ENCODE measurements around the gene DACT3. TPM values are rescaled to one million over a fixed set of nuclear protein-coding genes. Genes with fewer than 3 reads are reported as not detected.
"Not testable (repeated sequence)": the region's sequence is repeated elsewhere in the genome, so short reads cannot be mapped to it uniquely, and the experiment has no call there.

Gene DACT3
- total RNA-seq, 4 donors from 2014 or later, result 0.31 to 0.79 (median 0.52) TPM

DNA sequence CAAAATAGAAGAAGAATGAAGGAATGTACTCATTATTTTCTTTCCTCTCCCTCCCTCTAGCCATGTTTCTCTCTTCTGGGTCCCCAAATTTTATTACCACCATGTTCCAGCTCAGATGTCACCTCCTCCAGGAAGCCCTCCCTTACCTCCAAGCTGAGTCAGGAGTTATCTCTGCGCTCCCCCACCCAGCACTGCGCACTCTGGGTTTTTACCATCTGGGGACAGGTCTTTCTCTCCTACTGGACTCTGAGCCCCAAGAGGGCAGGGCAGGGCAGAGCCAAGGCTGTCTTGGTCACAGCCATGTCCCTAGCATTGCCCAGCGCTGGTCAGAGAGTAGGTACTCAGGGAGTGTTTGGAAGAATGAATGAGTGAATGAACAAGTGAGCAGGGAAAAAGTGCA is 27.9 kb downstream of the DACT3 start:
- ATAC-seq (ENCODE audit: low FRiP score) (no peak), DNase-seq (ENCODE audit: low spot score) (no peak)
- TF ChIP-seq, protein P1, sequence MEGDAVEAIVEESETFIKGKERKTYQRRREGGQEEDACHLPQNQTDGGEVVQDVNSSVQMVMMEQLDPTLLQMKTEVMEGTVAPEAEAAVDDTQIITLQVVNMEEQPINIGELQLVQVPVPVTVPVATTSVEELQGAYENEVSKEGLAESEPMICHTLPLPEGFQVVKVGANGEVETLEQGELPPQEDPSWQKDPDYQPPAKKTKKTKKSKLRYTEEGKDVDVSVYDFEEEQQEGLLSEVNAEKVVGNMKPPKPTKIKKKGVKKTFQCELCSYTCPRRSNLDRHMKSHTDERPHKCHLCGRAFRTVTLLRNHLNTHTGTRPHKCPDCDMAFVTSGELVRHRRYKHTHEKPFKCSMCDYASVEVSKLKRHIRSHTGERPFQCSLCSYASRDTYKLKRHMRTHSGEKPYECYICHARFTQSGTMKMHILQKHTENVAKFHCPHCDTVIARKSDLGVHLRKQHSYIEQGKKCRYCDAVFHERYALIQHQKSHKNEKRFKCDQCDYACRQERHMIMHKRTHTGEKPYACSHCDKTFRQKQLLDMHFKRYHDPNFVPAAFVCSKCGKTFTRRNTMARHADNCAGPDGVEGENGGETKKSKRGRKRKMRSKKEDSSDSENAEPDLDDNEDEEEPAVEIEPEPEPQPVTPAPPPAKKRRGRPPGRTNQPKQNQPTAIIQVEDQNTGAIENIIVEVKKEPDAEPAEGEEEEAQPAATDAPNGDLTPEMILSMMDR (IDR thresholded peaks at IDR 0.05), result no peak

DNA sequence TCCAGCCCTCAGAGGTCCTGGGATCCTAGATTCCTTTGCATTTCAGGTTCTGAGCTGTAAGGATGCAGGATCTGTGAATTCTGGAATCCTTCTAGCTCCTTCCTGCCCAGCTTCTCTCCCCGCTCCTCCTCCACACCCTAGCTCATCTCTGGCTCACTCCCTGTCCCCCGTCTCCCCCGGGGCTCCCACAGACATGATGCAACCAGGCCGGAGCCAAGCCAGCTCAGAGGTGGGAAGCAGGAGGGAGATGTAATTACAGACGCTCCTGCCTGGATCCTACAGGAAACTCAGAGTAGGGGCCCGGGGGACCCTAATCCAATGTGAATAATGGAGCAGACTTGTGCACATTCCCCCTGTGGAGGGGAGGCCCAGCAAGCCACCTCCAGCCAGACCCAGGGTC is 29.5 kb downstream of the DACT3 start:
- TF ChIP-seq, protein P1 (IDR thresholded peaks at IDR 0.05), result no peak
- ATAC-seq (ENCODE audit: low FRiP score) (peak; percentile 51), DNase-seq (ENCODE audit: low spot score) (no peak)

DNA sequence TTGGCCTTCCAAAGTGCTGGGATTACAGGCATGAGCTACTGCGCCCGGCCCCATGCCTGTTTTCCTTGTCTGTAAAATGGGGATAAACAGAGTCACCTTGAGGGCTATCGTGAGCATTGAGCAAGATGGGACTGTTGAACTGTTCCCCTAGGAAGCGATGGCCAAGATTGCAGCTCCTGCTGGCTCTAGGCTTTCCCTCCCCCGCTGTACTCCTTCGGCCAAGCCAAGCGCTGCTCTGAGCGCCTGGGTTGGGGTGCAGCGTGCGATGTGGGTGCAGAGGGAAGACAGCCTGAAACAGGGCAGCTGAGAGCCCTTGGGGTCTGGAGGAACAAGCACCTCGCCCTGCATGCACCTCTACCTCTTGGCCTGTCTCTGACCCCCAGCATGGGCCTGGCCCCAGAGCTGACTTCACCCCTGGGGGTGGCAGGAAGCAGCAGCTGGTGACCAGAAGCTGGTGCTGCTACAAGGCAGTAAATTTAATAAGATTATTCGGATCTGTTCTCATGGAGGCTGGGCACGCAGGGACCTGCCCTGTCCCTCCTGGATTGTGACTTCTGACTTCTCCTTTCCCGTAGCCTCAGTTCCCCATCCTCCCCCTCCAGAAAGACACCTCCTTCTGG is 30.3 kb downstream of the DACT3 start:
- ATAC-seq (ENCODE audit: low FRiP score), result no peak
- TF ChIP-seq, protein P1 (IDR thresholded peaks at IDR 0.05), result no peak
- no peak for DNase-seq (ENCODE audit: low spot score)

- TF ChIP-seq, protein P1 (IDR thresholded peaks at IDR 0.05), result no peak
- no peak for ATAC-seq (ENCODE audit: low FRiP score)
- DNase-seq (ENCODE audit: low spot score), result no peak
Measured at GRCh38 chr19:46629546-46630025, 31.4 kb downstream of the DACT3 start.

DNA sequence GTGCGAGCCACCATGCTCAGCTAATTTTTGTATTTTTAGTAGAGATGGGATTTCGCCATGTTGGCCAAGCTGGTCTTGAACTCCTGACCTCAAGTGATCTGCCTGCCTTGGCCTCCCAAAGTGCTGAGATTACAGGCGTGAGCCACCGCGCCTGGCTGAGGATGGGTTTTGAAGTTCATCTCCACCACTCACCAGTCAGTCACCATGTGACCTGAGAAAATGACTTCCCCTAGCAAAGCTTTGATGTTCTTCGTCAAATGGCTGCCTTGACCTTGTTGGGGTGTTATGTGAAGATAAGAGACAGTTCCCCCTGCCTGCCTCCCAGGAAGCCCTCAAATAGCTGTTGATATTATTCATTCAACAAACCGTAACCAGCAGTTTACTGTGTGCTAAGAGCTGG is 32.0 kb downstream of the DACT3 start:
- DNase-seq (ENCODE audit: low spot score); ATAC-seq (ENCODE audit: low FRiP score): not testable (repeated sequence)

GRCh38 chr19:46626446-46626845 is 34.5 kb downstream of the DACT3 start:
- ATAC-seq (ENCODE audit: low FRiP score) (no peak), DNase-seq (ENCODE audit: low spot score) (no peak)
- TF ChIP-seq, protein P1 (IDR thresholded peaks at IDR 0.05), result no peak

GRCh38 chr19:46625731-46626130 is 35.3 kb downstream of the DACT3 start:
- DNase-seq (ENCODE audit: low spot score) (no peak), ATAC-seq (ENCODE audit: low FRiP score) (no peak)
- TF ChIP-seq, protein P1 (IDR thresholded peaks at IDR 0.05), result no peak

All from omental fat pad (tissue), 4 donors.